Sigmoid colon (tissue), 7 donors: ENCODE data around the gene TRIM2. TPM values are rescaled to one million over a fixed set of nuclear protein-coding genes. Genes with fewer than 3 reads are reported as not detected.

ENCODE experiments used
- DNase-seq: peaks from one replicate; pipeline ENCODE4 v3.0.0-alpha.2; 2019
- H3K27ac ChIP-seq, 4 donors: fragments of 200-600 bp; sonication (generic); one replicate each; pipeline ENCODE4 v1.5.1; 2016 to 2019; ENCODE audit warnings: mild to moderate bottlenecking in 1 of 4
- H3K27me3 ChIP-seq, 3 donors: fragments of 200-600 bp; sonication (generic); one replicate each; pipeline ENCODE4 v1.5.1; 2019; ENCODE audit warnings: mild to moderate bottlenecking in 1 of 3
- H3K36me3 ChIP-seq, 4 donors: fragments of 200-600 bp; sonication (generic); one replicate each; pipeline ENCODE4 v1.5.1; 2016 to 2019
- H3K4me1 ChIP-seq, 4 donors: fragments of 200-600 bp; sonication (generic); one replicate each; pipeline ENCODE4 v1.5.1; 2017 to 2019
- H3K4me3 ChIP-seq, 4 donors: fragments of 200-600 bp; sonication (generic); one replicate each; pipeline ENCODE4 v1.5.1; 2017 to 2019; ENCODE audit warnings: mild to moderate bottlenecking in 2 of 4, moderate library complexity in 1 of 4
- H3K9me3 ChIP-seq, 4 donors: fragments of 200-600 bp in 3 of 4; sonication (generic) in 3 of 4; one replicate each; pipeline versions ENCODE4 v1.5.1 to v1.6.1; 2013 to 2019
- EP300 ChIP-seq, 4 donors: sonication (generic); formaldehyde crosslinking; IDR thresholded peaks; one replicate each; pipeline ENCODE4 v1.6.1; 2017; ENCODE audit warnings: antibody characterized with exemption in 4 of 4
- POLR2A ChIP-seq, 2 donors: fragments of 450-650 bp; IDR thresholded peaks; one replicate each; pipeline ENCODE4 v1.6.1; 2016; ENCODE audit warnings: antibody characterized with exemption in 2 of 2, mild to moderate bottlenecking in 2 of 2, moderate library complexity in 2 of 2
- POLR2AphosphoS5 ChIP-seq, 4 donors: sonication (generic); formaldehyde crosslinking; IDR thresholded peaks; one replicate each; pipeline ENCODE4 v1.6.1; 2017; ENCODE audit warnings: antibody characterized with exemption in 4 of 4
- WGBS, 2 donors: extraction: QIAGEN DNeasy Blood & Tissue Kit; methylation state at CpG; one replicate each; pipeline ENCODE4 v1.1.7; 2013; 5-methylcytosine and 5-hydroxymethylcytosine counted together
- intact Hi-C: fragments of 100-400 bp; cut with DNase I; formaldehyde crosslinking; loops from one replicate; pipeline ENCODE4 v1.15.1; 2023
- polyA plus RNA-seq, 3 donors: library from polyadenylated mRNA; stranded (reverse); fragments of 200-250 nt; gene quantifications; one replicate each; pipeline ENCODE4 v1.2.3, GENCODE V29; 2013
- total RNA-seq, 4 donors: library from RNA; depleted of rRNA; stranded (reverse); fragments of >200 nt; gene quantifications; one replicate each; pipeline ENCODE4 v1.1.0, GENCODE V29; 2016
- TF ChIP-seq, protein P1 (sequence below), 4 experiments: fragments of 450-650 bp in 3 of 4; fragments of 200-600 bp in 1 of 4; IDR thresholded peaks; one replicate each; pipeline ENCODE4 v1.5.1; 2016 to 2019; ENCODE audit warnings: antibody characterized with exemption in 4 of 4, mild to moderate bottlenecking in 3 of 4, moderate library complexity in 2 of 4
- donor health status: healthy with polysubstance abuse.
- donor health status: Bipolar disorder and iron deficiency.
- donor health status: healthy.

Gene TRIM2
- total and polyA plus RNA-seq, 7 donors = 19.8 to 51.7 (median 31.6) TPM

GRCh38 chr4:153349206-153349805 lies 145.1 kb downstream of the TRIM2 start:
- no peak for TF ChIP-seq POLR2A (IDR thresholded peaks at IDR 0.05)
- TF ChIP-seq POLR2AphosphoS5 (IDR thresholded peaks at IDR 0.05) = no peak
- TF ChIP-seq, protein P1, sequence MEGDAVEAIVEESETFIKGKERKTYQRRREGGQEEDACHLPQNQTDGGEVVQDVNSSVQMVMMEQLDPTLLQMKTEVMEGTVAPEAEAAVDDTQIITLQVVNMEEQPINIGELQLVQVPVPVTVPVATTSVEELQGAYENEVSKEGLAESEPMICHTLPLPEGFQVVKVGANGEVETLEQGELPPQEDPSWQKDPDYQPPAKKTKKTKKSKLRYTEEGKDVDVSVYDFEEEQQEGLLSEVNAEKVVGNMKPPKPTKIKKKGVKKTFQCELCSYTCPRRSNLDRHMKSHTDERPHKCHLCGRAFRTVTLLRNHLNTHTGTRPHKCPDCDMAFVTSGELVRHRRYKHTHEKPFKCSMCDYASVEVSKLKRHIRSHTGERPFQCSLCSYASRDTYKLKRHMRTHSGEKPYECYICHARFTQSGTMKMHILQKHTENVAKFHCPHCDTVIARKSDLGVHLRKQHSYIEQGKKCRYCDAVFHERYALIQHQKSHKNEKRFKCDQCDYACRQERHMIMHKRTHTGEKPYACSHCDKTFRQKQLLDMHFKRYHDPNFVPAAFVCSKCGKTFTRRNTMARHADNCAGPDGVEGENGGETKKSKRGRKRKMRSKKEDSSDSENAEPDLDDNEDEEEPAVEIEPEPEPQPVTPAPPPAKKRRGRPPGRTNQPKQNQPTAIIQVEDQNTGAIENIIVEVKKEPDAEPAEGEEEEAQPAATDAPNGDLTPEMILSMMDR (IDR thresholded peaks at IDR 0.05) = no peak
- no peak for TF ChIP-seq EP300 (IDR thresholded peaks at IDR 0.05)
- intact Hi-C loops = no loop called here
- WGBS, 2 donors = 90 to 93% methylated on average over 1 of the region's 1 CpG
- H3K27me3 ChIP-seq = no peaks in the 10 kb centered on the region
- no peak for DNase-seq
- no peaks in the 10 kb centered on the region for H3K9me3 ChIP-seq
- H3K27ac ChIP-seq = no peak overlapping the region
- no peaks in the 10 kb centered on the region for H3K36me3 ChIP-seq
- peaks cover 0 to 11% (median 6%) of the 10 kb centered on the region in 4 donors for H3K4me1 ChIP-seq
- no peak overlapping the region for H3K4me3 ChIP-seq

GRCh38 chr4:153362184-153362583 lies 157.9 kb downstream of the TRIM2 start:
- H3K27me3 ChIP-seq = peaks cover 0 to 3% (median 0%) of the 10 kb centered on the region in 3 donors
- 80 to 88% methylated on average over 3 of the region's 3 CpGs for WGBS, 2 donors
- intact Hi-C loops = no loop called here

GRCh38 chr4:153364061-153364460 lies 159.8 kb downstream of the TRIM2 start:
- intact Hi-C loops = no loop called here
- 99% methylated on average over 4 of the region's 4 CpGs for WGBS, 2 donors
- Histone ChIP-seq H3K36me3 (no peaks in the 10 kb centered on the region), H3K9me3 (no peaks in the 10 kb centered on the region), H3K4me3 (no peak overlapping the region), H3K27ac (no peak overlapping the region), H3K4me1 (no peaks in the 10 kb centered on the region), H3K27me3 (peaks cover 0 to 3% (median 0%) of the 10 kb centered on the region in 3 donors)
- no peak for DNase-seq
- TF ChIP-seq EP300 (IDR thresholded peaks at IDR 0.05) (no peak), POLR2A (IDR thresholded peaks at IDR 0.05) (no peak), POLR2AphosphoS5 (IDR thresholded peaks at IDR 0.05) (no peak)
- TF ChIP-seq, protein P1 (IDR thresholded peaks at IDR 0.05) = no peak

More at GRCh38 chr4:153362184-153362583, 157.9 kb downstream of the TRIM2 start:
- H3K27ac ChIP-seq = no peak overlapping the region
- H3K36me3 ChIP-seq = no peaks in the 10 kb centered on the region
- no peaks in the 10 kb centered on the region for H3K9me3 ChIP-seq
- DNase-seq = no peak
- TF ChIP-seq POLR2A (IDR thresholded peaks at IDR 0.05) = no peak
- TF ChIP-seq POLR2AphosphoS5 (IDR thresholded peaks at IDR 0.05) = no peak
- TF ChIP-seq, protein P1 (IDR thresholded peaks at IDR 0.05) = no peak
- TF ChIP-seq EP300 (IDR thresholded peaks at IDR 0.05) = no peak
- H3K4me3 ChIP-seq = no peak overlapping the region
- no peaks in the 10 kb centered on the region for H3K4me1 ChIP-seq

GRCh38 chr4:153365003-153365402 lies 160.8 kb downstream of the TRIM2 start:
- no peak for TF ChIP-seq POLR2AphosphoS5 (IDR thresholded peaks at IDR 0.05)
- TF ChIP-seq, protein P1 (IDR thresholded peaks at IDR 0.05) = no peak
- no peak for TF ChIP-seq EP300 (IDR thresholded peaks at IDR 0.05)
- TF ChIP-seq POLR2A (IDR thresholded peaks at IDR 0.05) = no peak
- intact Hi-C loops = no loop called here
- Histone ChIP-seq H3K9me3 (no peaks in the 10 kb centered on the region), H3K4me1 (no peaks in the 10 kb centered on the region), H3K27ac (no peak overlapping the region), H3K27me3 (peaks cover 0 to 3% (median 0%) of the 10 kb centered on the region in 3 donors), H3K36me3 (no peaks in the 10 kb centered on the region), H3K4me3 (no peak overlapping the region)
- 94 to 96% methylated on average over 2 of the region's 2 CpGs for WGBS, 2 donors
- DNase-seq = no peak

DNA sequence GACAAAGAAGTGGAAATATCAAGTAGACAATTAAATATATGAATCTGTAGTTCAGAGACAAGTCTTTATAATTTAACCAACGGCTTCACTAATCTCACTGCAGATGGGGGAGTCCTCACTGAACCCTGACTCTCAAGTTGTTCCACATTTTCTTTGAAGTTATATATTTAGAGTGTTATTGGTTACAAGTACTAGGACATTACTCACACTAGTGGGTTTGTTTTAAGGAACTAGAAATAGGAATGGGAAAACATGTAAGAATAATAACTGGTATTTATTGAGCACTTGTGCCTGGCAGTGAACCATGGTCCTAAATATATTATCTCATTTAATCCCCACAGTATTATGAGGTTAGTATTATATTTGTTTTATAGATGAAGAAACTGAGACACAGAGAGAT lies 162.2 kb downstream of the TRIM2 start:
- Histone ChIP-seq H3K4me1 (no peaks in the 10 kb centered on the region), H3K27ac (no peak overlapping the region)
- intact Hi-C loops = no loop called here

More for the DNA sequence above, 162.2 kb downstream of the TRIM2 start:
- no peak for TF ChIP-seq POLR2AphosphoS5 (IDR thresholded peaks at IDR 0.05)
- TF ChIP-seq EP300 (IDR thresholded peaks at IDR 0.05) = no peak
- no peak for TF ChIP-seq POLR2A (IDR thresholded peaks at IDR 0.05)
- TF ChIP-seq, protein P1 (IDR thresholded peaks at IDR 0.05) = no peak
- H3K4me3 ChIP-seq = no peak overlapping the region
- H3K36me3 ChIP-seq = no peaks in the 10 kb centered on the region
- no peaks in the 10 kb centered on the region for H3K27me3 ChIP-seq
- 83 to 95% methylated on average over 1 of the region's 1 CpG for WGBS, 2 donors
- H3K9me3 ChIP-seq = no peaks in the 10 kb centered on the region
- DNase-seq = no peak
